Omental fat pad (tissue), 4 donors: ENCODE results near the gene SOWAHC. TPM values are rescaled to one million over a fixed set of nuclear protein-coding genes. Genes with fewer than 3 reads are reported as not detected.
"Not testable (repeated sequence)": the region's sequence is repeated elsewhere in the genome, so short reads cannot be mapped to it uniquely, and the experiment has no call there.

Experiments used
- ATAC-seq: fragments of 150-250 bp; one replicate; pipeline ENCODE4 v1.9.1; 2016; ENCODE audit warnings: mild to moderate bottlenecking, moderate library complexity; ENCODE audit not compliant: low FRiP score
- DNase-seq: peaks from one replicate; pipeline ENCODE4 v3.0.0-alpha.2; 2019; ENCODE audit warnings: low spot score
- total RNA-seq, 4 donors: library from RNA; depleted of rRNA; stranded (reverse); fragments of >200 nt; gene quantifications; one replicate each; pipeline ENCODE4 v1.1.0, GENCODE V29; 2016
- TF ChIP-seq, protein P1 (sequence below), 3 donors: fragments of 450-650 bp; IDR thresholded peaks; one replicate each; pipeline ENCODE4 v1.5.1; 2016 to 2017; ENCODE audit warnings: antibody characterized with exemption in 3 of 3, mild to moderate bottlenecking in 3 of 3, moderate library complexity in 2 of 3

SOWAHC gene
- total RNA-seq, 4 donors from 2014 or later: 8.5 to 16.3 (median 12.3) TPM

DNA sequence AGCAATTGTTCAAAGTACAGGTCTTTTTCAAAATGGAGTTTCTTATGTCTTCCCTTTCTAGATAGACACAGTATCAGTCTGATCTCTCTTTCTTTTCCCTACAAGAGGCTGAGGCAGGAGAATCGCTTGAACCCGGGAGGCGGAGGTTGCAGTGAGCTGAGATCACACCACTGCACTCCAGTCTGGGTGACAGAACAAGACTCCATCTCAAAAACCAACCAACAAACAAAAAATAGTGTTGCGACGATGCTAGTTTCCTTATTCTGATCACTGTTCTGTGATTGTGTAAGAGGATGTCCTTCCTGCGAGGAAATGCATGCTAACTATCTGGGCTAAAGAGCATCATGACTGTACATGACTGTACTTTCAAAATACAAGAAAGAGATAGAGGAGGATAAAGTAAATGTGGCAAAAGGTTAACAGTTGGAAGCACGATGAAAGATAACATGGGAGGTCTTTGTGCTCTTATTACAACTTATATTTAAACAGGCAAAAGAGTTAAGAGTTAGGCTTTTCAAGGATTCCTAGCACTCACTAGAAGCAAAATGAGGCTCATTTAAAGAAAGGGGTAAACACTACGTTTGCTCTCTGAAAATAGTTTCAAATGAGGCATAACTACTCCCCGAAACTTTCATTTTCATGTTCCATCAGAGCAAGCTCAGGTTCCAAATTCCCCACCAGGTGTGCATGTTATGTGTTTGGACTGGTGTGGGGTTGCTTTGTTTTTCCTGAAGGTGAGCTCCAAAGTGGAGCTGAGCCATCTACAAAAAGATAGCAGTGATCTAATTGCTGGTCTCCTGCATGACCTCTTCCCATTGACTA lies 23.8 kb downstream of the SOWAHC start:
- DNase-seq: no peak
- ATAC-seq: no peak
- TF ChIP-seq, protein P1, sequence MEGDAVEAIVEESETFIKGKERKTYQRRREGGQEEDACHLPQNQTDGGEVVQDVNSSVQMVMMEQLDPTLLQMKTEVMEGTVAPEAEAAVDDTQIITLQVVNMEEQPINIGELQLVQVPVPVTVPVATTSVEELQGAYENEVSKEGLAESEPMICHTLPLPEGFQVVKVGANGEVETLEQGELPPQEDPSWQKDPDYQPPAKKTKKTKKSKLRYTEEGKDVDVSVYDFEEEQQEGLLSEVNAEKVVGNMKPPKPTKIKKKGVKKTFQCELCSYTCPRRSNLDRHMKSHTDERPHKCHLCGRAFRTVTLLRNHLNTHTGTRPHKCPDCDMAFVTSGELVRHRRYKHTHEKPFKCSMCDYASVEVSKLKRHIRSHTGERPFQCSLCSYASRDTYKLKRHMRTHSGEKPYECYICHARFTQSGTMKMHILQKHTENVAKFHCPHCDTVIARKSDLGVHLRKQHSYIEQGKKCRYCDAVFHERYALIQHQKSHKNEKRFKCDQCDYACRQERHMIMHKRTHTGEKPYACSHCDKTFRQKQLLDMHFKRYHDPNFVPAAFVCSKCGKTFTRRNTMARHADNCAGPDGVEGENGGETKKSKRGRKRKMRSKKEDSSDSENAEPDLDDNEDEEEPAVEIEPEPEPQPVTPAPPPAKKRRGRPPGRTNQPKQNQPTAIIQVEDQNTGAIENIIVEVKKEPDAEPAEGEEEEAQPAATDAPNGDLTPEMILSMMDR (IDR thresholded peaks at IDR 0.05): no peak

DNA sequence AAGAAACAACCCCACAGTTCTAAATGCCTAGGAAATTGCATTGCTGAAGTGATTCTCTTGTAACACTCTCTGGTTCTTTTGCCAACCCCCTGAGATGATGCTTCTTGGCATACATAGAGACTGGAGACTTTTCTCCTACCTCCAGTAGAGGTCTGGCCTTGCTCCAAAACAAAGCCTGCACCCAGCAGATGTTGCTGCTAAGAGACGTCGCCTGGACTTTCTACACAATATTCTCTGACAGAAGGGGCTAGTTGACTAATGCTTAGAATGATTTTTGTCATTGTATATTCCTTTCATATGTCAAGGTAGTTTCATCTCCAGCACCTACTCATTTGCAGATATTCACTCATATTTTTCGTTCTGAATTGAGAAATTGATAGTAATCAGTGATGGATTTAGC lies 24.6 kb downstream of the SOWAHC start:
- no peak for DNase-seq

DNA sequence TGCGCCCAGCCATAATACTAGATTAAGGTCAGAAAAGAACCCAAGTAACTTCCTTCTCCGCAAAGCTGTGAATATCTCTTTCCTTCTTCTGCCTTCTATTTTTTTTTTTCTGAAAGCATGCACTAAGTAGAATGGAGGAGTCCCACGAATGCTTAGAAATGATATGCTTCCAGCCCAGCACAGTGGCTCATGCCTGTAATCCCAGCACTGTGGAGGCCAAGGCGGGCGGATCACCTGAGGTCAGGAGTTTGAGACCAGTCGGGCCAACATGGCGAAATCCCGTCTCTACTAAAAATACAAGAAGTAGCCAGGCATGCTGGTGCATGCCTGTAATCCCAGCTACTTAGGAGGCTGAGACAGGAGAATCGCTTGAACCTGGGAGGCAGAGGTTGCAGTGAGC lies 25.8 kb downstream of the SOWAHC start:
- DNase-seq, ATAC-seq: not testable (repeated sequence)

More for the DNA sequence above, 24.6 kb downstream of the SOWAHC start:
- TF ChIP-seq, protein P1 (IDR thresholded peaks at IDR 0.05): no peak
- ATAC-seq: no peak

DNA sequence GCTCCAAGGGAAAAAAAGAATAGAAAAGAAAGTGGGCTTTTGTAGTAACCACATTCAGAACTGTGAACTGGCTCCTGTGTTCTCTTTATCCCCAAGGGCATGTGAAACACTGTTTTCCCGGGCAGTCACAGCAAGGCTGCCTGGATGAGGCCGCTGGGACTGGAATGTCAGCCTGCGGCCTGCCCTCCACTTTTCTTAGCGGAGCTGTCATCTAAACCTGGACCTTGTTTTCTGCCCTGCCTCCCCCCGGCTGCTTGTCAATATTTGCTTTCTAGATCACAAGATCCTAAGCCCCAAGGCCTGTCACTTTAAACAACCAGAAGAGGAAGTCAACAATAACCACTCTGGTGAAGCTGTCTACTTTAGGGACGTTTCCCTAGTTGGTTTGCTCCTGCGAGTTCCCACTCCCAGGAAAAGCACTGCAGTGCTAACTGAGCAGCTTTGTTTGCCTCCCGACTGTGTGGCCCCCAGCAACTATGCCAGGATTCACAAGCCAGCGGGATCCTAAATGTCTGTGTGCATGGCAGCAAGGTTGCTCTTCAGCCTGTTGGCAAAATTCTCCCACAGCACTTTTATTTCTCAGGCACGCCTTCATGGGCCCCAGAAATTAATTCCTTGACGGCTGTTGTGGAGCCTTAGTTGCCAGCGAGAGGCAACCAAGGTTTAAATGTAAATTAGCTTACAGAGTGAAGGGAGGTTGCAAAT lies 30.6 kb downstream of the SOWAHC start:
- TF ChIP-seq, protein P1 (IDR thresholded peaks at IDR 0.05): no peak
- ATAC-seq (no peak), DNase-seq (no peak)

DNA sequence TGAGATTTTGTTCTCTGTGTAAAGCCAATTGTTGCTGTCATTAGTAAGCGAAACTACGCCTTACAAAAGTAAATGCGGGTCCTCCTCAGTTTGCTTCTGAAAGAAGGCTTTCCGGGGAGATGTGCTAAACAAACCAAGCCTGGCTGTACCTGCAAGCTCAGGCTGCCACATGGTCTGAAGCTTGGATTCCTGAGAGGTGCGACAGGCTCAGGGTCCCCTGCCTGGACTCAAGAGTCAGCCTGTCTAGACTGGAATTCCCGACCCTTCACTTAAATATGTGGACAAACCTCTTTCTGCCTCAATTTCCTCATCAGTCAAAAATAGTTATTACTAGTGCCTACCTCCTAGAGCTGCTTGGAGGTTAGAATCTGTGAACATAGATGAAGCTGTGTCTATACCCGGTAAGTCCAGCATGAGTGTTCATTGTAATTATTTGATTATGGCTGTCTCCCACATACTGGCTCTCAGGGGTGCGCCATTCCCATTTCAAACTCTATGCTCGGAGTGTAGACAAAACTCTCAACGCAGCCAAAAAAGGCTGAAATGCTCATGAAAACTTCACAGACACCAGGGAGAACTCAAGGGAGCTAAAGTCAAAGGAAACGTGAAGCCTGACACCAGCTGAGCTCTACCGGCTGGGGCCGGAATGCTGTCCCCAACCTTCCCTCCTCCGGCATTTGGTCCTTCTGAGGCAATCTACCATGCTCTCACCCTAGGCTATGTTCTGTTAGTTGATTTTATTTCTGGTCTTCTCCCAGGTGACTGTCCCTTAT lies 31.4 kb downstream of the SOWAHC start:
- ATAC-seq (no peak), DNase-seq (no peak)
- TF ChIP-seq, protein P1 (IDR thresholded peaks at IDR 0.05): no peak

DNA sequence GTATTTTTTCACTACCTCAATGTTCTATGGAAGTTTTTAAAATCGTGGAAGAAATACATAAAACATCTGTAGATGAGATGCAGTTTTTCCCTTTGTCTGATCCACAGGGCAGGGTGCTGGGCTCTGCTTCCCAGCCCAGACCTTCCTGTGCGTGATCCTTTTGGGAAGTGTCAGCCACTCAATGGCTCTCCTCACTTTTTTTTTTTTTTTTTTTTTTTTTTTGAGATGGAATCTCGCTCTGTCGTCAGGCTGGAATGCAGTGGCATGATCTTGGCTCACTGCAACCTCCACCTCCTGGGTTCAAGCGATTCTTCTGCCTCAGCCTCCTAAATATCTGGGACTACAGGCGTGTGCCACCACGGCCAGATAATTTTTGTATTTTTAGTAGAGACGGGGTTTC lies 32.8 kb downstream of the SOWAHC start:
- no peak for DNase-seq
- ATAC-seq: no peak
- TF ChIP-seq, protein P1 (IDR thresholded peaks at IDR 0.05): no peak

DNA sequence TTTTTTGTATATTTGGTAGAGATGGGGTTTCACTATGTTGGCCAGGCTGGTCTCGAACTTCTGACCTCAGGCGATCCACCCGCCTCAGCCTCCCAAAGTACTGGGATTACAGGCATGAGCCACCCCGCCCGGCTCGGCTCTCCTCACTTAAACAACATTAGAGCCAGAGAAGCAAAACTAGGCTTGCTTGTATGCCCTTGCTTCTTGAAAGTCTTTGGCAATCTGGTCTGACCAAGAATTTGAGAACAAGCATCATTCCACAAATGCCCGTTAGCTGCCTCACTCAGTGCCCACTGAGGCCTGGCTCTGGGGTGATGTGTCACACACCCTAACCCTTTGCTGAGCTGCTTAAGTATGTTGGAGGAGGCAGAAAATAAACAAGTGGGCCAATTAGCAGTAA lies 33.5 kb downstream of the SOWAHC start:
- ATAC-seq (no peak), DNase-seq (no peak)
- TF ChIP-seq, protein P1 (IDR thresholded peaks at IDR 0.05): no peak
